Fibroblast of lung (primary cell): ENCODE results near the gene HOXC10.

ENCODE experiments used
- EZH2 ChIP-seq: IDR thresholded peaks from 2 replicates; pipeline ENCODE4 v1.5.1; 2012; ENCODE audit warnings: low read length, control low read depth, mild to moderate bottlenecking; ENCODE audit errors: missing control alignments
- TF ChIP-seq, protein P1 (sequence below), 2 donors: IDR thresholded peaks in 1 of 2; conservative IDR thresholded peaks in 1 of 2; 1 replicate in 1 of 2; 2 replicates in 1 of 2; pipeline ENCODE4 v1.5.1; 2011 to 2012; ENCODE audit warnings: low read length in 2 of 2, control low read depth in 1 of 2, inconsistent platforms in 1 of 2, low read depth in 1 of 2, mild to moderate bottlenecking in 1 of 2

DNA sequence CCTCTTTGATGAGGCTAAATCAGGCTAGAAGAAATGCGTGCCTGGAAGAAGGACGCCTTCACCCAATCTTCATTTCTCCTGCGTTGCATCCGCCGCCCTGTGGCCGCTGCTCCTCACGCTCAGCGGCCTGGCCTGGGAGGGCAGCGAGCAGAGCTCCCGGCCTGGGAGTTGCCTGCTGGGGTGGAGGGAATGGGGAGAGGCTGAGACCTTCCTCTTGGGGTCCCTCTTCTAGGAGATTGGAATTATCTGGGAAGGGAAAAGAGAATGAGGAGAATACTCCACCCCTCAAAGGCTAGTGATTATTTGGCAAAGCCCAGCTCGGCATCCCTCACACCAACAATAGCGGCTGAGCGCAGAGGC, 32.6 kb upstream of the HOXC10 start:
- TF ChIP-seq, protein P1, sequence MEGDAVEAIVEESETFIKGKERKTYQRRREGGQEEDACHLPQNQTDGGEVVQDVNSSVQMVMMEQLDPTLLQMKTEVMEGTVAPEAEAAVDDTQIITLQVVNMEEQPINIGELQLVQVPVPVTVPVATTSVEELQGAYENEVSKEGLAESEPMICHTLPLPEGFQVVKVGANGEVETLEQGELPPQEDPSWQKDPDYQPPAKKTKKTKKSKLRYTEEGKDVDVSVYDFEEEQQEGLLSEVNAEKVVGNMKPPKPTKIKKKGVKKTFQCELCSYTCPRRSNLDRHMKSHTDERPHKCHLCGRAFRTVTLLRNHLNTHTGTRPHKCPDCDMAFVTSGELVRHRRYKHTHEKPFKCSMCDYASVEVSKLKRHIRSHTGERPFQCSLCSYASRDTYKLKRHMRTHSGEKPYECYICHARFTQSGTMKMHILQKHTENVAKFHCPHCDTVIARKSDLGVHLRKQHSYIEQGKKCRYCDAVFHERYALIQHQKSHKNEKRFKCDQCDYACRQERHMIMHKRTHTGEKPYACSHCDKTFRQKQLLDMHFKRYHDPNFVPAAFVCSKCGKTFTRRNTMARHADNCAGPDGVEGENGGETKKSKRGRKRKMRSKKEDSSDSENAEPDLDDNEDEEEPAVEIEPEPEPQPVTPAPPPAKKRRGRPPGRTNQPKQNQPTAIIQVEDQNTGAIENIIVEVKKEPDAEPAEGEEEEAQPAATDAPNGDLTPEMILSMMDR (conservative IDR thresholded peaks at IDR 0.05 in 1 of 2, IDR thresholded peaks at IDR 0.05 in 1 of 2; ENCODE audit: low read depth in 1 of 2, low read length in 2 of 2) = no peak
- no peak for TF ChIP-seq EZH2
